ENCODE data around the gene MAP1A.
"Not testable (repeated sequence)": the region's sequence is repeated elsewhere in the genome, so short reads cannot be mapped to it uniquely, and the experiment has no call there.

The MAP1A gene

GRCh38 chr15:43550527-43551363 lies 33.3 kb downstream of the MAP1A start:
- no peak overlapping the region for H3K27ac ChIP-seq
- no peak for TF ChIP-seq ZFX (IDR thresholded peaks at IDR 0.05; ENCODE audit: borderline replicate concordance)
- no peak for TF ChIP-seq CTCF (IDR thresholded peaks at IDR 0.05)

- no peak overlapping the region for H3K27ac ChIP-seq
- no peak for TF ChIP-seq CTCF (IDR thresholded peaks at IDR 0.05)
- TF ChIP-seq ZFX (IDR thresholded peaks at IDR 0.05; ENCODE audit: borderline replicate concordance): no peak
Measured at GRCh38 chr15:43552256-43552655, 34.8 kb downstream of the MAP1A start.

- H3K27ac ChIP-seq: no peak overlapping the region
- TF ChIP-seq ZFX (IDR thresholded peaks at IDR 0.05; ENCODE audit: borderline replicate concordance): no peak
- TF ChIP-seq CTCF (IDR thresholded peaks at IDR 0.05): no peak
Measured at GRCh38 chr15:43552986-43553385, 35.6 kb downstream of the MAP1A start.

GRCh38 chr15:43562753-43563152 lies 45.3 kb downstream of the MAP1A start:
- H3K27ac ChIP-seq: not testable (repeated sequence)

- not testable (repeated sequence) for H3K27ac ChIP-seq
Measured at GRCh38 chr15:43563793-43564192, 46.4 kb downstream of the MAP1A start.

- H3K27ac ChIP-seq: not testable (repeated sequence)
Measured at GRCh38 chr15:43566615-43567014, 49.2 kb downstream of the MAP1A start.

- not testable (repeated sequence) for H3K27ac ChIP-seq
Measured at GRCh38 chr15:43574607-43575006, 57.2 kb downstream of the MAP1A start.
